ENCODE measurements around the gene PXK. TPM values are rescaled to one million over a fixed set of nuclear protein-coding genes. Genes with fewer than 3 reads are reported as not detected.

The PXK gene
- total RNA-seq, 1 donor from 2014 or later, result 5.4 TPM

- H3K27ac Mint-ChIP-seq (ENCODE audit: unreplicated experiment), result no peak overlapping the region
- no peak for TF ChIP-seq CTCF (conservative IDR thresholded peaks at IDR 0.05)
- H3K4me3 Mint-ChIP-seq, result no peak overlapping the region
- H3K36me3 Mint-ChIP-seq (ENCODE audit: low read depth), result no peaks in the 10 kb centered on the region
- no peaks in the 10 kb centered on the region for H3K9me3 Mint-ChIP-seq
- H3K27me3 Mint-ChIP-seq (ENCODE audit: low read depth), result no peaks in the 10 kb centered on the region
- peaks cover 17% of the 10 kb centered on the region for H3K4me1 Mint-ChIP-seq
- DNase-seq (ENCODE audit: low read depth, low spot score), result no peak
Observed at GRCh38 chr3:58471025-58471887, 138.6 kb downstream of the PXK start.

GRCh38 chr3:58473275-58473674 is 140.6 kb downstream of the PXK start:
- no peaks in the 10 kb centered on the region for H3K36me3 Mint-ChIP-seq (ENCODE audit: low read depth)
- peaks cover 17% of the 10 kb centered on the region for H3K4me1 Mint-ChIP-seq
- no peaks in the 10 kb centered on the region for H3K9me3 Mint-ChIP-seq
- H3K27ac Mint-ChIP-seq (ENCODE audit: unreplicated experiment), result no peak overlapping the region
- TF ChIP-seq CTCF (conservative IDR thresholded peaks at IDR 0.05), result no peak
- no peak for DNase-seq (ENCODE audit: low read depth, low spot score)
- no peak overlapping the region for H3K4me3 Mint-ChIP-seq
- no peaks in the 10 kb centered on the region for H3K27me3 Mint-ChIP-seq (ENCODE audit: low read depth)

GRCh38 chr3:58474348-58474911 is 141.7 kb downstream of the PXK start:
- H3K4me1 Mint-ChIP-seq, result peaks cover 17% of the 10 kb centered on the region
- H3K27ac Mint-ChIP-seq (ENCODE audit: unreplicated experiment), result peak overlapping the region; percentile 17
- H3K27me3 Mint-ChIP-seq (ENCODE audit: low read depth), result no peaks in the 10 kb centered on the region
- DNase-seq (ENCODE audit: low read depth, low spot score), result no peak
- H3K4me3 Mint-ChIP-seq, result no peak overlapping the region
- no peaks in the 10 kb centered on the region for H3K36me3 Mint-ChIP-seq (ENCODE audit: low read depth)
- no peak for TF ChIP-seq CTCF (conservative IDR thresholded peaks at IDR 0.05)
- H3K9me3 Mint-ChIP-seq, result peaks cover under 1% of the 10 kb centered on the region

- Mint-ChIP-seq H3K27me3 (ENCODE audit: low read depth) (no peaks in the 10 kb centered on the region), H3K36me3 (ENCODE audit: low read depth) (no peaks in the 10 kb centered on the region), H3K27ac (ENCODE audit: unreplicated experiment) (no peak overlapping the region), H3K4me3 (no peak overlapping the region), H3K9me3 (peaks cover 4% of the 10 kb centered on the region), H3K4me1 (peaks cover 17% of the 10 kb centered on the region)
- no peak for DNase-seq (ENCODE audit: low read depth, low spot score)
- no peak for TF ChIP-seq CTCF (conservative IDR thresholded peaks at IDR 0.05)
Observed at GRCh38 chr3:58474967-58475578, 142.4 kb downstream of the PXK start.

Other genes with a start within 250 kb of the PXK start
- not detected in 2 replicates for gene DNASE1L3, start 121.9 kb upstream of the PXK start, total RNA-seq
- gene ABHD6, start 95.1 kb upstream of the PXK start, total RNA-seq, result 5.5 and 7.3 TPM in 2 replicates
- gene RPP14, start 26.6 kb upstream of the PXK start, total RNA-seq, result 29.9 and 30.9 TPM in 2 replicates
- gene HTD2, start 26.4 kb upstream of the PXK start, total RNA-seq, result 10.9 and 11.3 TPM in 2 replicates
- 63.5 and 71.4 TPM in 2 replicates for gene PDHB, start 100.9 kb downstream of the PXK start, total RNA-seq
- gene KCTD6, start 159.2 kb downstream of the PXK start, total RNA-seq, result 13.5 and 18.2 TPM in 2 replicates
- 0.98 and 1.0 TPM in 2 replicates for gene ACOX2, start 204.3 kb downstream of the PXK start, total RNA-seq
- 1.6 and 2.3 TPM in 2 replicates for gene FAM107A, start 244.5 kb downstream of the PXK start, total RNA-seq